GM23338 (cell line): ENCODE data around the gene CTF1.

ENCODE experiments used
- CTCF ChIP-seq, 2 experiments: fragments of 200-600 bp in 1 of 2; sonication (generic) in 1 of 2; conservative IDR thresholded peaks; 2 replicates each; pipeline versions ENCODE4 v1.5.1 to v1.6.1; 2016 to 2017; ENCODE audit warnings: antibody characterized with exemption in 2 of 2, low read depth in 2 of 2, mild to moderate bottlenecking in 2 of 2, moderate library complexity in 1 of 2
- EZH2 ChIP-seq: fragments of 200-600 bp; sonication (generic); IDR thresholded peaks from one replicate; pipeline ENCODE4 v1.8.0; 2017; ENCODE audit warnings: antibody characterized with exemption, mild to moderate bottlenecking, low read depth; ENCODE audit not compliant: unreplicated experiment
- EZH2phosphoT487 ChIP-seq: fragments of 200-600 bp; sonication (generic); IDR thresholded peaks from one replicate; pipeline ENCODE4 v1.8.1; 2018; ENCODE audit warnings: antibody characterized with exemption; ENCODE audit not compliant: unreplicated experiment
- JUNB ChIP-seq: IDR thresholded peaks from one replicate; pipeline ENCODE4 v1.6.1; 2016; ENCODE audit warnings: antibody characterized with exemption; ENCODE audit not compliant: unreplicated experiment
- POLR2AphosphoS5 ChIP-seq: IDR thresholded peaks from 2 replicates; pipeline ENCODE4 v1.6.1; 2016; ENCODE audit warnings: antibody characterized with exemption, low read depth
- REST ChIP-seq: IDR thresholded peaks from one replicate; pipeline ENCODE4 v1.6.1; 2018; ENCODE audit warnings: antibody characterized with exemption; ENCODE audit not compliant: unreplicated experiment
- STAT1 ChIP-seq: IDR thresholded peaks from one replicate; pipeline ENCODE4 v1.6.1; 2016; ENCODE audit warnings: antibody characterized with exemption; ENCODE audit not compliant: unreplicated experiment
- ZNF114 ChIP-seq: fragments of 250-450 bp; sonication (Bioruptor Pico); IDR thresholded peaks from 2 replicates; pipeline ENCODE4 v1.5.0; 2020; ENCODE audit warnings: mild to moderate bottlenecking, moderate library complexity
- ZNF331 ChIP-seq: fragments of 250-450 bp; sonication (Bioruptor Pico); IDR thresholded peaks from 2 replicates; pipeline ENCODE4 v1.5.0; 2020; ENCODE audit warnings: low read depth, mild to moderate bottlenecking, moderate library complexity

- TF ChIP-seq CTCF (conservative IDR thresholded peaks at IDR 0.05; ENCODE audit: low read depth in 2 of 2), result no peak
- TF ChIP-seq REST, result no peak
- no peak for TF ChIP-seq ZNF331
- TF ChIP-seq POLR2AphosphoS5, result no peak
- TF ChIP-seq EZH2, result no peak
- TF ChIP-seq EZH2phosphoT487, result no peak
- no peak for TF ChIP-seq ZNF114 (CRISPR knock-in tag)
- no peak for TF ChIP-seq STAT1
- no peak for TF ChIP-seq JUNB
Measured at GRCh38 chr16:30874244-30874820, 22.1 kb upstream of the CTF1 start.
